ENCODE measurements around the gene QARS1. TPM values are rescaled to one million over a fixed set of nuclear protein-coding genes. Genes with fewer than 3 reads are reported as not detected.

Gene QARS1
- total RNA-seq, 2 experiments from 2014 or later, result 310 to 355 TPM

- H3K79me2 ChIP-seq (ENCODE audit: insufficient read depth, low read depth, low read length), result peaks cover 18% of the 10 kb centered on the region
- peaks cover 10% of the 10 kb centered on the region for H3K36me3 ChIP-seq (ENCODE audit: insufficient read depth, low read length)
- no peaks in the 10 kb centered on the region for H3K9me2 ChIP-seq (ENCODE audit: insufficient read depth, low read length)
- BruUV-seq (replicated peaks), result no TSS peak
- H2AFZ ChIP-seq (ENCODE audit: low read length), result no peak overlapping the region
- H3K4me2 ChIP-seq (ENCODE audit: low read length), result no peak overlapping the region
- intact Hi-C loops (cut with micrococcal nuclease; ENCODE audit: unreplicated experiment), result no loop called here
- DNase-seq (ENCODE audit: low spot score), result no peak
- no peak for TF ChIP-seq EZH2phosphoT487 (IDR thresholded peaks at IDR 0.05; ENCODE audit: borderline replicate concordance, low read depth, low read length)
- TF ChIP-seq CTCF (conservative IDR thresholded peaks at IDR 0.05; ENCODE audit: low read length), result no peak
- peaks cover 22% of the 10 kb centered on the region for H3K4me1 ChIP-seq (ENCODE audit: insufficient read depth, low read length, poor library complexity, severe bottlenecking)
- CTCF ChIA-PET (ENCODE audit: unreplicated experiment), result no interaction called here
- no peak overlapping the region for H3K4me3 ChIP-seq (ENCODE audit: low read depth, low read length, poor library complexity, severe bottlenecking)
- H4K20me1 ChIP-seq (ENCODE audit: insufficient read depth, low read length), result no peaks in the 10 kb centered on the region
- H3K27ac ChIP-seq (ENCODE audit: low read depth, low read length, poor library complexity, severe bottlenecking), result no peak overlapping the region
- H3K9me3 ChIP-seq (ENCODE audit: low read length), result no peaks in the 10 kb centered on the region
- POLR2A ChIA-PET, result no interaction called here
These were observed 18.5 kb upstream of the QARS1 start for GRCh38 chr3:49122886-49123545.

GRCh38 chr3:49122451-49122850 lies 17.9 kb upstream of the QARS1 start:
- no TSS peak for BruUV-seq (replicated peaks)
- H3K36me3 ChIP-seq (ENCODE audit: insufficient read depth, low read length), result peaks cover 16% of the 10 kb centered on the region
- no peaks in the 10 kb centered on the region for H3K9me2 ChIP-seq (ENCODE audit: insufficient read depth, low read length)
- ChIA-PET POLR2A (no interaction called here), CTCF (ENCODE audit: unreplicated experiment) (no interaction called here)
- no peak overlapping the region for H3K4me3 ChIP-seq (ENCODE audit: low read depth, low read length, poor library complexity, severe bottlenecking)
- no peak for TF ChIP-seq CTCF (conservative IDR thresholded peaks at IDR 0.05; ENCODE audit: low read length)
- TF ChIP-seq EZH2phosphoT487 (IDR thresholded peaks at IDR 0.05; ENCODE audit: borderline replicate concordance, low read depth, low read length), result no peak
- no peak for DNase-seq (ENCODE audit: low spot score)
- intact Hi-C loops (cut with micrococcal nuclease; ENCODE audit: unreplicated experiment), result no loop called here
- H4K20me1 ChIP-seq (ENCODE audit: insufficient read depth, low read length), result no peaks in the 10 kb centered on the region
- peaks cover 18% of the 10 kb centered on the region for H3K79me2 ChIP-seq (ENCODE audit: insufficient read depth, low read depth, low read length)
- H2AFZ ChIP-seq (ENCODE audit: low read length), result no peak overlapping the region
- H3K4me1 ChIP-seq (ENCODE audit: insufficient read depth, low read length, poor library complexity, severe bottlenecking), result peaks cover 22% of the 10 kb centered on the region
- no peak overlapping the region for H3K4me2 ChIP-seq (ENCODE audit: low read length)
- H3K27ac ChIP-seq (ENCODE audit: low read depth, low read length, poor library complexity, severe bottlenecking), result no peak overlapping the region
- no peaks in the 10 kb centered on the region for H3K9me3 ChIP-seq (ENCODE audit: low read length)

- Histone ChIP-seq H3K4me1 (ENCODE audit: insufficient read depth, low read length, poor library complexity, severe bottlenecking) (peaks cover 22% of the 10 kb centered on the region), H3K9me3 (ENCODE audit: low read length) (no peaks in the 10 kb centered on the region), H2AFZ (ENCODE audit: low read length) (no peak overlapping the region), H3K9me2 (ENCODE audit: insufficient read depth, low read length) (no peaks in the 10 kb centered on the region), H4K20me1 (ENCODE audit: insufficient read depth, low read length) (no peaks in the 10 kb centered on the region), H3K36me3 (ENCODE audit: insufficient read depth, low read length) (peaks cover 20% of the 10 kb centered on the region), H3K4me3 (ENCODE audit: low read depth, low read length, poor library complexity, severe bottlenecking) (no peak overlapping the region), H3K27ac (ENCODE audit: low read depth, low read length, poor library complexity, severe bottlenecking) (no peak overlapping the region), H3K79me2 (ENCODE audit: insufficient read depth, low read depth, low read length) (peaks cover 18% of the 10 kb centered on the region), H3K4me2 (ENCODE audit: low read length) (no peak overlapping the region)
- TF ChIP-seq EZH2phosphoT487 (IDR thresholded peaks at IDR 0.05; ENCODE audit: borderline replicate concordance, low read depth, low read length), result no peak
- TF ChIP-seq CTCF (conservative IDR thresholded peaks at IDR 0.05; ENCODE audit: low read length), result no peak
- no TSS peak for BruUV-seq (replicated peaks)
- ChIA-PET CTCF (ENCODE audit: unreplicated experiment) (no interaction called here), POLR2A (interaction anchor here (1.6 kb wide), 1 partner anchor 18 kb away, joined by 4 read pairs; the partner anchor contains the start of gene QARS1)
- DNase-seq (ENCODE audit: low spot score), result no peak
- intact Hi-C loops (cut with micrococcal nuclease; ENCODE audit: unreplicated experiment), result no loop called here
These were observed 17.5 kb upstream of the QARS1 start for GRCh38 chr3:49122022-49122421.

Data from OCI-LY7 (cell line).